LoVo (cell line): Measurements from ENCODE around the gene ARHGEF40.

Experiments used
- DNase-seq: peaks from one replicate; pipeline ENCODE4 v3.0.0-alpha.2; 2016; ENCODE audit warnings: low spot score

The ARHGEF40 gene

GRCh38 chr14:21098076-21098891, 28.2 kb downstream of the ARHGEF40 start, which contains the start of gene ZNF219:
Gene ZNF219 (minus strand): TSS chr14:21098655. CDS start chr14:21093591, 5,064 bp downstream.
- peak; percentile 62 for DNase-seq

GRCh38 chr14:21098892-21099595, 28.9 kb downstream of the ARHGEF40 start:
- peak; percentile 14 for DNase-seq

DNA sequence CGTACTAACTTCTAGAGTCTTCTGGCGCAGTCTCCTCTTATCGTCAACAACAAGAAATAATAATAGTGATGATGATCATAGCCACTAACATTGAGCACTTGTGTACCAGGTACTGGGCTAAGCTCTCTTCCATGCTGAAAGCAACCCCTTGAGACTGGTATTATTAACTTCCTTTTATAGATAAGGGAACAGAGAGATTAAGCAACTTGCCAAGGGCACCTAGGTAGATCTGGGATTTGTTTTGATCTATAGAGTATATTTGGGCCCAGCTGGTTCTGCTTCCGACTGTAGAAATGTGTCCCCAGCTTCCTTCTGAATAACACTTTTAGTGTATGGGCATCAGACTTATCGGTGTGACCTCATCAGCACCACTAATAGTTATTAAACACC, 29.5 kb downstream of the ARHGEF40 start:
- DNase-seq, result no peak

- DNase-seq, result peak; percentile 81
These were observed 30.8 kb downstream of the ARHGEF40 start, which contains the start of gene TMEM253 for GRCh38 chr14:21100931-21101330. Gene TMEM253 (plus strand): TSS chr14:21101066. CDS start chr14:21101344, 278 bp downstream.

DNA sequence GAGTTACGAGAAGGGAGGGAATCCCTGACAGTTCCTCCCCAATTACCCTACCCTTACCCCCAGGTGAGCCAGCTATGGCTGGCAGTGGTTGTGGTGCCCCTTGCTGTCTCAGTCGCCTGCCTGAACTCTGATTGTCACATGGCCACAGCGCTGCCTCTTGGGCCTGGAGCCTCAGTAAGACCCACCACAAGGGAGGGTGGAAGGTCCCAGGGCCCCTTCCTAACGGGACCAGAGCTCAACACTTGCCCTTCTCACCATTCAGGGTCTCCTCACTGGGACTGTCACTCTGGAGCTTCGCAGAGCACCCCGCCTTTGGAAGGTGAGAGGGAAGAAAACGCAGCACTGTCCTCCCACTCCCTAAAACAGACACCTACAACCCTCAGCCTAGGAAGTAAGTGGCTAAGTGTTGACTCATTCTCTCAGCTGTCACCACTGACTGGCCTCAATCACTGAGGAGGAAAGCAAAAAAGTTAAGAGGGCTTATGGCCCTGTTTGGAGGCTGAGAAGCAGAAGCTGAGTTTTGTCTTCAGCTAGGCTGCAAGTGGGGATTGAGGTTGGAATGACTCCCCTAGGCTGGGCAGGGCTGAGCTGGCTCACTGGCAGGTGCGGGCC, 31.8 kb downstream of the ARHGEF40 start:
- DNase-seq, result peak; percentile 46

- DNase-seq, result peak; percentile 14
These were observed 32.7 kb downstream of the ARHGEF40 start for GRCh38 chr14:21102521-21103410.

DNA sequence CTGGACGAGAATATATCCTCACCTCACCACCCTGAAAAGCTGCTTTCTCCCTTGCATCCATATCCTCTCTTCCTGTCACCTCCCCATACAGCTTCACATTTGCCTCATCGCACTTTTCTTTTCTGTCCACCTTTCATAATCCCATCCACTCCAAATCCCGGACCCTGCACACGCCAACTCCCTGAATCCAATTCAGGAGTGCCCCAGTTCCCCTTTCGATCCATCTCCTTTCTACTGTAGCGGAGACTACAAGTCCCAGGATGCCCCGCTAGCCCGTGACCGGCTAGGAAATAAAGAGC, 33.3 kb downstream of the ARHGEF40 start:
- DNase-seq, result no peak

DNA sequence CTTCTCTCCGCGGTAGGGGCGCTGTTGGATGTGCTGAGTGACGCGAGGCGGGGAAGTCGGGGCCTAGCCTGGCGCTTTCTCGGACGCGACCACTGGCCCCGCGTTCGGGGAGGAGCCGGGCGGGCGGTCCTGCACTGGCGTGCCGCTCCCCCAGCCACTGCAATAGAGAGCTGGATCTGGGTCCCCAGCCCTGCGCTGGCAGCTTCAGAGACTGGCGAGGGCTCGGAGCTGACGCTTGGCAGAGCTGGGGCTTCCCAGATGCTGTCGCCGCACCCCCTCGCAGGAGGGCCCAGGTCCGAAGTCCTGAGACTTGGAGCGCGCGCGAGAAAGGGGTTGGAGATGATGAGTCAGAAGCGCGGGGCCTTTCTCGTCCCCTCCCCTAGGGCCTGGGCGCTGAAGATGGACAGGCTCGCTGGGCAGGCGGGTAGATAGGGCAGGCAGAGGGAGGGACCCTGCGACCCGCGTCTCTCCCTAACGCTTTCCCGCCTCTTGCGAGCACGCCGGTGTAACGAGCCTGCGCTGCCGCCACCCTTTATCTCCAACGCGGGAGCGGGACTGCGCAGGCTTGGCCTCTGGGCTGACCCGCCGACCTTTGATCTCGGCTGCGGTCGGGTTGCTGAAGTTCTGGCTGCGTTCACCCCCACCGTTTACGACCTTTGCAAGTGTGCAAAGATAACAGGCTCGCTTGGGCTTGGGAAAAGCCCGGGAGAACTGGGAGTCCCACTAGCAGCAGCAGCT, 33.8 kb downstream of the ARHGEF40 start:
- peak; percentile 95 for DNase-seq

DNA sequence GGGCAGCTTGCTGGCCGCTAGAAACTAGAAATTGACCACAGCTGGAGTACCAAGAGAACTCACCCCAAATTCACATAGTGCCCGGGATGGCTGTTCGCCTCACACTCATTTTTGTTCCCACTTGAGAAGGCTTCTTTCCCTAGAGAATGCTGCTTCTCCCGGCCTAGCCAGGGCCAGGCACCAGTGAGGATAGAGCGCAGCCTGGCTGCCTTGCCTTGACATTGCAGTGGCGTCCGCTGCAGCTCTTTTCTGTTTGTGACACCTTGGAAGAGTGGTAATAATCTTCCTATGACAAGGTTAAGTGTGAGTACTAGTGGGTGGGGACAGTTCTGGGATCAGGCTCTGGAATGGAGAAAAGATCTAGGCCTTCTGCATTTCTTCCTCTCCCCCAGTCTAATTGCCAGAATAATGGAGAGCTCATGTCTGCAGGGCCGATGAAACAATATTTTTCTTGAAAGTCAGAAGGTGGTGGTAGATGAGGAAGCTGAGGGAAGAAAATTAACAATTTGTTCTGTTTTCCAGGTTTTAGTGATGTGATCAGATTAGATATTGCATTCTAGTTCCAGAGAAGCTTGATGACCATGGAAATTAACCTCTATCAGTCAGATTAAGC, 34.5 kb downstream of the ARHGEF40 start:
- DNase-seq, result peak; percentile 78

DNA sequence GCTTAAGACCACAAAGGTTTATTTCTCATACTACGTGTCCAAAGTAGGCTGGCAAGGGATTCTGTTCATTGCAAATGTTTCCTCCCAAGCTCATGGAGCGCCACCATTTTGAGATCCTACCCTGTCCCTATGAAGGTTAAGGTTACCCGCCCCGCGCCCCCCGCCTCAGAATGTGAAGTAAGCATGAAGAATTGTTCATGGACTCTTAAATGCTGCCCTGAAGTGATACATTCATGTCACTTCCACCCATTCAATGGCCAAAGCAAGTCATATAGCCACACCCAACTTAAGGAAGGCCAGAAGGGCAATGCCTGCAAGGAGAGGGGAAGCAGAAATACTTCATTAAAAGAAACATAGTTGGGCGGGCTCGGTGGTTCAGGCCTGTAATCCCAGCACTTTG, 35.0 kb downstream of the ARHGEF40 start:
- DNase-seq, result no peak

DNA sequence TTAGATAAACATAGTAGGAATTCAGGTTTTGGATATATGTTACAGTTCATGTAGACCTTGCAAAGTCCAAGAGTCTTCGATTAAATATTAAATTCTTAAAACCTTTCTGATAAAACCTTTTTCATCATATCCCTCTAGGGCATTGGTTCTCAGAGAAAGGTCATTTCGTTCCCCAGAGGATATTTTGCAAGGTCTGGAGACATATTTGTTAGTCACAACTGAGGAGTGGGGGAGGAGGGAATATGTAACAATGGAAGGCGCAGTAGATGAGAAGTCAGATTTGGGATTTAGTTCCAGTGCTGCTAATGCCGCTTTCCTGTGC, 36.0 kb downstream of the ARHGEF40 start:
- DNase-seq, result no peak

- peak; percentile 79 for DNase-seq
These were observed 36.6 kb downstream of the ARHGEF40 start for GRCh38 chr14:21106498-21107282.

DNA sequence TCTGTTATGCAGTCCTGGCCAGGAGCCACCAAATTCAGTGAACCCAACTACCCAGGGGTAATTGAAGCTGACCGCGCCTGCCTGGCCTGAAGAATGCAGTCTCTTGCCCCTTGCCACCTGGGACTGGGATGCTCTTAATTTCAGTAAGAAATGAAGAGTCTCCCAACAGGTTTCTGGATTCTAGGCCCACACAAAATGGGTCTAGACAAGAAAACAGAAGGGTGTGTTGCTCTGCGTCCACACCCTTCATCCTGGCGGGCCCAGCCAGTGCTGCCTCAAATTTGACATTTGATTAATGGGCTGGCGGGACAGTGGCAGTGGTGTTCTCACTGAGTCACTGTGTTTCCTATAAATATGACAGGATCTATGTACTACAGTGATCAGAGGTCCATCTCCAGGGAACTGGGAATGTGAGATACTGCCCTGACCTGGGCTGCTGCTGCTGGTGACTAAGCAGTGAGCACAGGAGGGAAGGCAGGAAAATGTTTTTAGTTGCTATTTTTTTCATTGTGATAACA, 37.2 kb downstream of the ARHGEF40 start:
- no peak for DNase-seq

GRCh38 chr14:21108791-21109190, 38.7 kb downstream of the ARHGEF40 start:
- DNase-seq, result no peak

- no peak for DNase-seq
These were observed 39.5 kb downstream of the ARHGEF40 start for GRCh38 chr14:21109377-21110138.

GRCh38 chr14:21112255-21112654, 42.2 kb downstream of the ARHGEF40 start:
- DNase-seq, result no peak

DNA sequence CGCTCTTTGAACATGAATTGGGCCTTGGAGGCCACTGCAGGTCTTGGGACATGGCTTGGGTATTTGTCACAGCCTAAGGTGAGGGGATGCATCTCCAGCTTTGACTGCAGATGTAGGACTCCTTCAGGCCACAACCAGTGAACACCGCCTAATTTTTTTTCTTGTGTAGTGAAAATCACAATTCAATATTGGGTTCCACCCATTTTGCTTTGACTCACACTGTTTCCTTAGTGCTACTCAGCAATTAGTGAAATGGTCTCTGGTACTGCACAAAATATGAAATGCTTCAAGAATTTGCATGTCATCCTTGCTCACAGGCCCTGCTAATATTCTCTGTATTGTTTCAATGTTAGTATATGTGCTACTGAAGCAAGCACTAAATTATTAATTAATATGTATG, 43.3 kb downstream of the ARHGEF40 start:
- DNase-seq, result no peak

- no peak for DNase-seq
These were observed 48.8 kb downstream of the ARHGEF40 start for GRCh38 chr14:21118933-21119332.

GRCh38 chr14:21120686-21121085, 50.6 kb downstream of the ARHGEF40 start:
- DNase-seq, result no peak
